Activated T-cell treated with anti-CD3 and anti-CD28 coated beads for 1 hour (primary cell): Measurements from ENCODE around the gene SNRNP27.

Source experiments
- DNase-seq: peaks from one replicate; pipeline ENCODE4 v3.0.0-alpha.2; 2020; ENCODE audit warnings: low read depth

The SNRNP27 gene

GRCh38 chr2:69916106-69916505 lies 22.4 kb downstream of the SNRNP27 start:
- no peak for DNase-seq

DNA sequence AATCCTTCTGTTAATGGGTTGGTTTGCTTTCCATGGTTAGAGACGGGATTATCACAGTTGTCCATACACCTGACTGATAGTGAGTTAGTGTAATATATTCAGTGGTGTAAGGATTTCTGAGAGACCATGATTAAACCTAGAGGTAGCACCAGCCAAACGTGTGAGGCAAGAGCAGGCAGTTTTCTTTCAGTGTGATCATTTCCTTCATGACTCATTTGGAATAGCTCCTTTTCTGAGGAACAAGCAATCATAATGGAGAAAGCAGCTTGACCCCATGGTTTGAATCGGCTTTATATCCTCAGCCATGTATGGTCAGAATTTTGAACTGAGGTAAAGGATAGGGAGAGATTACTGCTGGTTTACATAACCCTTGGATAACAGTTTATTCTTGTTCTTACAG lies 24.1 kb downstream of the SNRNP27 start:
- DNase-seq, result no peak

DNA sequence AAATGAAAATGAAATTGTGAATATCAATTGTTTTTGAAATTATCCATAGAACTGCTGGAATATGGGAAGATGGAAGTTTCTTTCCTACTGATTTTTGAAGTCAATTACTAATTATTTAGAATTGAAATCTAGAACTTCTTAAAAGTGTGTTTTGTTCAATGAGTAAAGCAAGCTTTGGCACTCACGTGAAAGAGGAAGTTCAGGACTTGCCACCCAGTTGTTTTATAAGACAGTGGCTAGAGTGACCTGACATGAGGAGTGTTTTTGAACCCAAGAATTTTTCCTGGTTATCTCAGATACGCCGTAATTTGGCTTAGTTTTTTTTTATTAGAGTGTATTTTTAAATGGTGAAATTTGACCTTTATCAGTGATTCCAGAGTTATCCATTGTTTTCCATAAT lies 24.6 kb downstream of the SNRNP27 start:
- no peak for DNase-seq

- no peak for DNase-seq
These were observed 29.4 kb downstream of the SNRNP27 start for GRCh38 chr2:69923116-69923515.

DNA sequence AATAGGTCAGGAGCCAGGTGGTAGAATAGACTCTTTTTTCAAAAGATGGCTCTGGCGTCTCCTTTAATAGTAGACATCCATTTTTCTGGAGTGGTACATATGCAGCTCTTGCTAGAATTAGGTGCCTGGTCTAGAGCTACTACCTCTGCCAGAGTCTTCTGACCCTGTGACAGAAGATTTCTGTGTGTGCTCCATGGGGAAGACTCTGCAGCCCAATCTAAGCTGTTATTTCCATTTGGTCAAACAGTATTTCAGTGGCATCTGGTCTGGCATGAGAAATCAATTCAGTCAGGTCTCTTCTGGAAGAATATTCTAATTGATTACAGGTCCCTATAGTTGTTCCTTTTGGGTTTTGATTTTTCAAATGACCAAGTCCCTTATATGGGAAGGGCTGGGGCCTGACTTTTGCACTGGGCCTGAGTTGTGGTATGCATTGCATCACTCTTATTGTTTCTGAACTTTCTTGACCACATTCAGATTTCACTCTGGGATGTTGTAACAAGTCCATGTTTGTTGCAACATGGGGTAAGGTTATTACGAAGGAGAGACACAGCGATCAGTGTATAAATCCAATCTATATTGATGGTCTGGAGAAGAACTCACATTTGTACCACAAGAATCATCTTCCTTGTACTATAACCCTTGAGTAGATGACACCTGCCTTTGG lies 33.2 kb downstream of the SNRNP27 start:
- no peak for DNase-seq

DNA sequence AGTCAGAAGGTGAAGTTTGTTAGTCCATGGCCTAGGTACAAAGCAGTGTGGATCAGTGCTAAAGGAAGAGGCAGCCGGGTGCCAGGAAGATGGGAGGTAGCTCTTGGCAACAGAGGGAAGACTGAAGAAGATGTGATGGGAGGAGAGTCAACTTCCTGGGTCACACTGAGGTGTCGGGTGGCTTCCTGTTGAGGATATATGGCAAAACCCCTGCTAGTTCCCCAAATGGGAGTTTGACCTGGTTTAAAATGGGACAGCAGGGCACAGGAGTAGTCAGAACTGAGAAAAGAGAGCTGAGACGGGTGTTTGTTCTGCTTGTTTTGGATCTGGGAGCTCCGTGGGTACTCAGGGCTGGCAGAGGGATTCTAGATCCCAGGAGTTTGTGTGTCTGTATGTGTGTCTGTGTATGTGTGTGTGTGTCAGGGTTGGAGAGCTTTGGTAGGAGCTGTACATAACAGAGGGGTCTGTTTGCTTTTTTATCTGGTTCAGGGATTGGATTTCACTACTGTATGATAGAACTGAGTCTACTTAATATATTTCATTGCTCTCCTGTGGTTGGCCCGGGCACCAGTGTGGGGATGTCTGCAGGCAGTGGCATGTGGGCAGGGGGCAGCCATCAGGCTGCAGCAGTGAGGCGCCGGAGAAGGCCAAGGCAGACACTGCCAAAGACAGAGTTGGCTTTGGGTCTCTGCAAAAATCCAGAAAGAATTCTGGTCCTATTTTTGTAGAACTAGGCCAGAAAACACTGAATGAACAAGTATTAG lies 38.3 kb downstream of the SNRNP27 start:
- DNase-seq, result no peak

GRCh38 chr2:69932596-69932922 lies 38.8 kb downstream of the SNRNP27 start:
- no peak for DNase-seq

DNA sequence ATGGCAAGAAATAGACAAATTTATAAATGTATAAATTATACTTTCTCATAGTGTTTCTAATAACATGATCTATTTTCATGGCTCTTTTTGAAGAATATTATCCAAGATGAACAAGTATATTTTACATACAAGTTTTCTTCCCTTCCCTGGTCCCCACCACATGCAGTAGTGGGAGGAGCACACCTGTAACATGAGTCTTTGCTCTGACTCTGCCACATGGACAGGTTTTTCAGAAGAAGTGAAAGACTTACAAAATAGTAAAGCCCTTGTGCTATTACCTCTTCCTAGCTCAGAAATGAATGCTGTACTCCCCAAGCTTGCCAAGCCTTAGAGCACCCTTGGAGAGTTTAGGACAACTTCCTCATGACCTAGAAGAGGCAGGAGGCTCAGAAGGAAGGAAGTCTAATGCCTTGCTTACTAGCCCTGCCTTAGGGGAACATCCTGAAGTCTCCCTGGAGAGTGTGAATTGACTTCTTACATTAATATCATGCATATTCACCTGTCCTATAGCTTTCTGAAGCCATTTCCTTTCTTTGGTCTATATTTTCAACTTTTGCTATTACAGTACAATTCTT lies 39.6 kb downstream of the SNRNP27 start:
- no peak for DNase-seq

DNA sequence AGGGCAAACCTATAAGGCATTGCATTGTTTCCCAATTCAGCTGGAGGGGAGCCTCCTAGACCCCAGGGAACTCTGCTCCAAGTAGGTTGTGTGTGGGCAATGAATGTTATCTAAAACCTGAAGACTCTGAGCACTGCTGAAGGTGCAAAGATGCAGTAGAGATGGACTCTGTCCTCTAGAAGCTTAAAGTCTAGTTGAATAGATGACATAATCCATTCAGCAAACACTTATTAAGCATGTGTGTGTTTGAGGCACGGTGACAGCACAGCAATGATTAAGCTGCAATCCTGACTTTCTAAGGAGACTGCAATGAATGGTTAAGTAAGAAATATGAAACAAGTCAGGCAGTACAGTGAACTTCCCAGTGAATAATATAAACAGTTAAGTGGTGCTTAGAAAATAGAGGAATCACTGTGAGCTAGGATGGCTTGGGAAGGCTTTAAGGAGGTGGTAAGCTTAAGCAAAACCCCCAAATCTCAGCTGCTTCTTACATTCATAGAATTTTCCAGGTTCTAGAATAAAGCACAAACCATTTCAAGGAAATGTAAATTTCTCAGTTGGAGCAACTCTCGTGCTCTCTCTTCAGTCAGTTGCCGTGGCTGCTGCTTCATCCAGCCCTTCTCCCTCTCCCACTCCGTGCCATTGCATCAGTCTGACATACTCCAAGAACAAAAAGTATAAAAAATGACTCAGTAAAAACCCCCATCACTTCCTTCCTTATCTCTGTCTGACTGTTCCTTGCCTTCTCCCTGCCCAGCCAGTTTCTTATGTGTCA lies 40.3 kb downstream of the SNRNP27 start:
- DNase-seq, result no peak

DNA sequence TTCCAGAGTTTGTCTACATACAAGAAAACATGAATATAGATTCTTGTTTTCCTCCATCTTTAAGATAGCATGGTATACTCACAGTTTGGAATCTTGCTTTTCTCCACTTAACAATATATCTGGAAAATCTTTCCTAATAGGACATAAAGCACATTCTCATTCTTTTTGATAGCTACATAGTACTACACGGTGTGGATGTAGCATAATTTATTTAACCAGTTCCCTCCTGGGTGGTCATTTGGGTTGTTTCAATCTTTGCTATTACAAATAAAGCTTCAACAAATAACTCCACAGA lies 40.8 kb downstream of the SNRNP27 start:
- no peak for DNase-seq

GRCh38 chr2:69935011-69935410 lies 41.3 kb downstream of the SNRNP27 start:
- DNase-seq, result no peak

- DNase-seq, result no peak
These were observed 43.1 kb downstream of the SNRNP27 start for GRCh38 chr2:69936906-69937305.

GRCh38 chr2:69937968-69938367 lies 44.2 kb downstream of the SNRNP27 start:
- DNase-seq, result no peak

GRCh38 chr2:69939722-69940121 lies 46.0 kb downstream of the SNRNP27 start:
- DNase-seq, result no peak

- no peak for DNase-seq
These were observed 46.9 kb downstream of the SNRNP27 start for GRCh38 chr2:69940691-69941090.

DNA sequence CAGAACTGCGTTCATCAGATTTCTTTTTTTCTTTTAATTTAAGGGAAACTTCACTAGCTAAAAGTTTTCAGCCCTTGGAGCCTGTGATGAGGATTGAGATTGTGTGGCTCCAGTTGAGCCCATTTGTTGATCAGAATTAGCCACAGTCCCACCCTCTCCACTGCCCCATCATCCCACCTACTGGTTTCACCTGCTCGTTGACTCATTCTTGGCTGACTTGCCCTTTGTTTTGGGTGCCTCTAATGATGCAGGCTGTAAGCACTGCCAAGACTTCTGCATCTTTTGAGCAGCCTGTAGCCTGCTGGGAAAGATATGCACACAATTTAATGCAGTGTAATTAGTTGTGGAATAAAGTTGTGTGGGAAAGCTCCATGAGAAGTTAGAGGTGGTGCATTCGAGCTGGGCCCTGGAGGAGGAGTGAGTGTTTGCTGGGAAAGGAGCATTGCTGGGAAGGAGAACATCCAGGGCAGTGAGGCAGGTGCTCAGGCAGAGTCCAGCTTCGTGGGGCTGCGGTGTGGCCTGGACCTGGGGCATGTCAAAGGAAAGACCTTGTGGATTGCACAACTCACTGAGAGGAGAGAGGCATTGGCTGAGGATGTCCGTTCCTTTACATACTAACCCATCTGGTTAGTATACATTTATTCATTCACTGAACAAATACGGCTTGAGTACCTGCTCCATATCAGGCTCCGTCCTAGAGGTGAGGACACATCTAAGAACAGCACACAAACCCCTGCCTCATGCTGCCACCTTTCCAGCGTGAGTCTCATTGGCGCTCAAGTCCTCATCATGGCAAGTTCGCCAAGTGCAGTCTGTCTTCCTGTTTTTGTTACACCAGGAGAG lies 49.5 kb downstream of the SNRNP27 start:
- no peak for DNase-seq

DNA sequence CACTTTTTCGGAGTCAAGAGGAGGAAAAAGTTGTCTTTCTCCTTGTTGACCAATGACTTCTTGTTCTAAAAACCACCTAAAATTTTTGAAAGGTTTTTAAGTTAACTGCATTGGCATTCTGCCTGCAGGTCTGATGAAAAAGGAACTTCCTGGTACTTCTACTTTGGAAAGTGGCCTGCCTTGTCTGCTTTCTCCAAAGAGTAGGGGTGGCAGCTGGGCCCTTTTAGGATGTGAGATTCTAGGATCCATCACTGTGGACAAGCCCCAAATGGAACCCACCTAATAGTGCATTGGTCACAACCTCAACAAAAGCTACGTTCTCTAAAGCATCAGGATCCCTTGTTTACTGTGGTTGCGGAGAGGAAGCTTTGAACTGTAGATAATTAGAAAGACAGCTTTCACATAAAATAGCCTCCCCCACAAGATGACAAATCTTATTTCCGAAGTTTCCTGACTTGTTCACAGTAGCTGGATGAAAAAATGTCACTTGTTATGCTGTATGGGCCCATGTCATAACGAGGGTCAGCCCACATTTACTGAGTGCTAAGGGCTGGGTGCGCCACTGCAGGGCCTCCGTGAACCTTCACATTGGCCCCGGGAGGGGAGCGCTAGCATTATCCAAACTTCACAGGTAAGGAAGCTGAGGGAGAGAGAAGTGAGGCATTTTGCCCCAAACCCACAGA lies 50.2 kb downstream of the SNRNP27 start:
- DNase-seq, result no peak

DNA sequence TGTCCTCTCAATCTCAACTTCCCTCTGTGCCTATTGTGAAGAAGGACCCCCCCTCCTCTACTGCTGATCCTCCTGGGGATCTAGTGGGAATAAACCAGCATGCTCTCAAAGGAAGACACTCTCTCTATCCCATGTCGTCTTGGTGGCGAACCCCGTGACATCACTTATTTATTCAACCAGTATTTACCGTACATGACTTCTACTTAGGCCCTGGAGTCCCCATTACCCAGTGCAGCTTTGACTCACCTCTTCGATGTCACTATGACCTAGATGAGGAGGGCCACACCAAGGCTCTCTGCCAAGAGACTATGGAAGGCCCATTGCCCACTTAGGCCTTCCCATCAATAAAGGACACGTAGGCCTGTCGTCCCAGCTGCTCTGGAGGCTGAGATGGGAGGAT lies 51.0 kb downstream of the SNRNP27 start:
- DNase-seq, result no peak

- no peak for DNase-seq
These were observed 51.7 kb downstream of the SNRNP27 start for GRCh38 chr2:69945441-69945840.

- DNase-seq, result no peak
These were observed 52.2 kb downstream of the SNRNP27 start for GRCh38 chr2:69945941-69946340.
